Bronchial epithelial cell (primary cell): Measurements from ENCODE around the gene PDK1. TPM values are rescaled to one million over a fixed set of nuclear protein-coding genes. Genes with fewer than 3 reads are reported as not detected.
"Not testable (repeated sequence)": the region's sequence is repeated elsewhere in the genome, so short reads cannot be mapped to it uniquely, and the experiment has no call there.

ENCODE experiments used
- DNase-seq: peaks from one replicate; pipeline ENCODE4 v3.0.0-alpha.2; 2010; ENCODE audit warnings: low read depth
- FAIRE-seq: peaks from 2 replicates; lab custom pipeline; 2011; peaks lifted over from hg19 to GRCh38; lab: Jason Lieb, UNC
- H3K27me3 ChIP-seq: 2 replicates; pipeline ENCODE4 v1.5.1; 2011; ENCODE audit warnings: low read length; ENCODE audit not compliant: control insufficient read depth, insufficient read depth
- H3K36me3 ChIP-seq: 2 replicates; pipeline ENCODE4 v1.5.1; 2011; ENCODE audit warnings: low read length; ENCODE audit not compliant: control insufficient read depth, insufficient read depth
- H3K4me3 ChIP-seq: 2 replicates; pipeline ENCODE4 v1.5.1; 2011; ENCODE audit warnings: mild to moderate bottlenecking, low read depth, low read length, control low read depth
- CTCF ChIP-seq: IDR thresholded peaks from 2 replicates; pipeline ENCODE4 v1.5.1; 2011; ENCODE audit warnings: mild to moderate bottlenecking, moderate library complexity, low read length, control low read depth, inconsistent platforms; ENCODE audit not compliant: insufficient read depth, severe bottlenecking
- total RNA-seq: library from RNA; depleted of rRNA; stranded (reverse); fragments of >200 nt; gene quantifications from 2 replicates; pipeline ENCODE4 v1.2.1, GENCODE V29; 2014

Gene PDK1
- total RNA-seq, 1 donor from 2014 or later: 18.4 TPM

- TF ChIP-seq CTCF: no peak
- Histone ChIP-seq H3K4me3 (no peak overlapping the region), H3K36me3 (peaks cover 9% of the 10 kb centered on the region), H3K27me3 (no peaks in the 10 kb centered on the region)
- FAIRE-seq: no peak
- DNase-seq: peak; percentile 19
Measured at GRCh38 chr2:172578054-172578453, 22.2 kb downstream of the PDK1 start.

GRCh38 chr2:172578860-172579512 lies 23.1 kb downstream of the PDK1 start:
- TF ChIP-seq CTCF: no peak
- Histone ChIP-seq H3K4me3 (no peak overlapping the region), H3K36me3 (peaks cover 9% of the 10 kb centered on the region), H3K27me3 (no peaks in the 10 kb centered on the region)
- DNase-seq: no peak
- no peak for FAIRE-seq

GRCh38 chr2:172580544-172580943 lies 24.7 kb downstream of the PDK1 start:
- no peak for FAIRE-seq
- TF ChIP-seq CTCF: no peak
- no peak overlapping the region for H3K4me3 ChIP-seq
- H3K27me3 ChIP-seq: no peaks in the 10 kb centered on the region
- DNase-seq: no peak
- H3K36me3 ChIP-seq: peaks cover 9% of the 10 kb centered on the region

- DNase-seq (no peak), FAIRE-seq (no peak)
- no peak for TF ChIP-seq CTCF
- Histone ChIP-seq H3K27me3 (no peaks in the 10 kb centered on the region), H3K4me3 (no peak overlapping the region), H3K36me3 (peaks cover 9% of the 10 kb centered on the region)
Measured at GRCh38 chr2:172582656-172583055, 26.8 kb downstream of the PDK1 start.

GRCh38 chr2:172586245-172586891 lies 30.5 kb downstream of the PDK1 start:
- FAIRE-seq (no peak), DNase-seq (no peak)
- no peak for TF ChIP-seq CTCF
- H3K36me3 ChIP-seq: peaks cover 10% of the 10 kb centered on the region
- no peaks in the 10 kb centered on the region for H3K27me3 ChIP-seq
- no peak overlapping the region for H3K4me3 ChIP-seq

- H3K27me3 ChIP-seq, FAIRE-seq, H3K4me3 ChIP-seq, H3K36me3 ChIP-seq, DNase-seq: not testable (repeated sequence)
Measured at GRCh38 chr2:172587231-172587630, 31.3 kb downstream of the PDK1 start.
